HG02870 (cell line): ENCODE data around the gene PCDHB7.
"Not testable (repeated sequence)": the region's sequence is repeated elsewhere in the genome, so short reads cannot be mapped to it uniquely, and the experiment has no call there.

ENCODE experiments used
- ATAC-seq: cut with Tn5 transposase; IDR thresholded peaks from one replicate; pipeline ENCODE4 v1.9.1; 2021; ENCODE audit warnings: mild to moderate bottlenecking, moderate library complexity; ENCODE audit not compliant: unreplicated experiment

PCDHB7 gene

GRCh38 chr5:141216035-141216434 is 43.6 kb downstream of the PCDHB7 start:
- not testable (repeated sequence) for ATAC-seq

GRCh38 chr5:141223112-141223783 is 50.8 kb downstream of the PCDHB7 start, which contains the start of gene PCDHB14:
Gene PCDHB14 (plus strand): TSS chr5:141223343. CDS start chr5:141223506, 163 bp downstream.
- no peak for ATAC-seq

- ATAC-seq: not testable (repeated sequence)
Observed at GRCh38 chr5:141224844-141225243, 52.4 kb downstream of the PCDHB7 start.

- ATAC-seq: not testable (repeated sequence)
Observed at GRCh38 chr5:141225421-141225820, 53.0 kb downstream of the PCDHB7 start.
